GM18868 (cell line): ENCODE measurements around the gene KRT12.
A peak's percentile ranks its signal among the peaks of the same experiment; 100 is the strongest.
"Not testable (repeated sequence)": the region's sequence is repeated elsewhere in the genome, so short reads cannot be mapped to it uniquely, and the experiment has no call there.

Experiments
- ATAC-seq: cut with Tn5 transposase; IDR thresholded peaks from one replicate; pipeline ENCODE4 v1.9.1; 2021; ENCODE audit warnings: mild to moderate bottlenecking, moderate library complexity; ENCODE audit not compliant: unreplicated experiment

Gene KRT12

GRCh38 chr17:40818733-40819527 is 48.1 kb downstream of the KRT12 start:
- ATAC-seq: peak; percentile 86

GRCh38 chr17:40818343-40818732 is 48.7 kb downstream of the KRT12 start:
- ATAC-seq: no peak

GRCh38 chr17:40817103-40817682 is 49.8 kb downstream of the KRT12 start:
- no peak for ATAC-seq

- ATAC-seq: no peak
Measured at GRCh38 chr17:40816569-40816968, 50.5 kb downstream of the KRT12 start.

GRCh38 chr17:40815381-40815780 is 51.6 kb downstream of the KRT12 start:
- ATAC-seq: no peak

GRCh38 chr17:40814657-40815056 is 52.4 kb downstream of the KRT12 start:
- ATAC-seq: not testable (repeated sequence)

GRCh38 chr17:40813804-40814203 is 53.2 kb downstream of the KRT12 start:
- no peak for ATAC-seq

- no peak for ATAC-seq
Measured at GRCh38 chr17:40812639-40813038, 54.4 kb downstream of the KRT12 start.
